ENCODE results near the gene FBXO36. TPM values are rescaled to one million over a fixed set of nuclear protein-coding genes. Genes with fewer than 3 reads are reported as not detected.
"Not testable (repeated sequence)": the region's sequence is repeated elsewhere in the genome, so short reads cannot be mapped to it uniquely, and the experiment has no call there.

Gene FBXO36
- total RNA-seq, 4 donors from 2014 or later: 4.7 to 17.9 (median 11.3) TPM

GRCh38 chr2:229921892-229922448, 333 bp upstream of the FBXO36 start, which contains the start of gene TRIP12:
TRIP12 (minus strand) TSS chr2:229922009; CDS start chr2:229880079, 41,930 bp downstream.
- peak within 1 kb of the TSS; percentile 96 to 99 (median 98) for H3K27ac ChIP-seq
- no peaks in the 10 kb centered on the region for H3K36me3 ChIP-seq
- H3K9me3 ChIP-seq: no peaks in the 10 kb centered on the region
- DNase-seq: peak; percentile 94 to 95
- H3K4me3 ChIP-seq (replicated peaks in 1 of 3): peak within 1 kb of the TSS; percentile 81 to 96 (median 89)
- TF ChIP-seq POLR2A (IDR thresholded peaks at IDR 0.05) (peak in 1 of 2 donors; percentile 40), CTCF (IDR thresholded peaks at IDR 0.05) (no peak)
- peaks cover 3 to 13% of the 10 kb centered on the region in 2 donors for H3K4me1 ChIP-seq
- H3K27me3 ChIP-seq: no peaks in the 10 kb centered on the region
- intact Hi-C loops (cut with DNase I): loop anchor here (10.0 kb wide), 1 partner anchor 107 kb away; no protein-coding TSS in a partner anchor
- WGBS, 2 donors: 0% methylated on average over 22 to 35 of the region's 49 CpGs

- H3K36me3 ChIP-seq; H3K4me1 ChIP-seq; DNase-seq; H3K9me3 ChIP-seq; H3K27ac ChIP-seq; H3K4me3 ChIP-seq (replicated peaks in 1 of 3); H3K27me3 ChIP-seq: not testable (repeated sequence)
- intact Hi-C loops (cut with DNase I): loop anchor here (10.0 kb wide), 1 partner anchor 110 kb away; no protein-coding TSS in a partner anchor
- WGBS, 2 donors: 92 to 97% methylated on average over 10 of the region's 10 CpGs
These were observed 2.2 kb downstream of the FBXO36 start for GRCh38 chr2:229924541-229924940.

- Histone ChIP-seq H3K4me3 (replicated peaks in 1 of 3) (no peak overlapping the region), H3K27ac (no peak overlapping the region), H3K9me3 (no peaks in the 10 kb centered on the region), H3K4me1 (peaks cover 0 to 3% of the 10 kb centered on the region in 2 donors), H3K36me3 (no peaks in the 10 kb centered on the region), H3K27me3 (no peaks in the 10 kb centered on the region)
- intact Hi-C loops (cut with DNase I): loop anchor here (10.0 kb wide), 1 partner anchor 110 kb away; no protein-coding TSS in a partner anchor
- TF ChIP-seq CTCF (IDR thresholded peaks at IDR 0.05) (no peak), POLR2A (IDR thresholded peaks at IDR 0.05) (no peak)
- DNase-seq: no peak
These were observed 2.9 kb downstream of the FBXO36 start for GRCh38 chr2:229925201-229925600.

- WGBS, 2 donors: 86 to 87% methylated on average over 2 of the region's 2 CpGs
- no peak for DNase-seq
These were observed 5.6 kb downstream of the FBXO36 start for GRCh38 chr2:229927817-229928321.

GRCh38 chr2:229930656-229931055, 8.4 kb downstream of the FBXO36 start:
- H3K9me3 ChIP-seq: no peaks in the 10 kb centered on the region
- intact Hi-C loops (cut with DNase I): no loop called here
- H3K4me1 ChIP-seq: peaks cover 6 to 12% of the 10 kb centered on the region in 2 donors
- no peaks in the 10 kb centered on the region for H3K27me3 ChIP-seq
- peak in 1 of 6 experiments; percentile 19 for TF ChIP-seq CTCF (IDR thresholded peaks at IDR 0.05)
- no peak for TF ChIP-seq POLR2A (IDR thresholded peaks at IDR 0.05)
- 74 to 76% methylated on average over 7 of the region's 7 CpGs for WGBS, 2 donors
- no peak for DNase-seq
- H3K4me3 ChIP-seq (replicated peaks in 1 of 3): no peak overlapping the region
- H3K27ac ChIP-seq: peak overlapping the region in 1 of 3 donors; percentile 68
- H3K36me3 ChIP-seq: no peaks in the 10 kb centered on the region

More at GRCh38 chr2:229927817-229928321, 5.6 kb downstream of the FBXO36 start:
- H3K36me3 ChIP-seq: no peaks in the 10 kb centered on the region
- H3K4me3 ChIP-seq (replicated peaks in 1 of 3): no peak overlapping the region
- H3K9me3 ChIP-seq: no peaks in the 10 kb centered on the region
- intact Hi-C loops (cut with DNase I): loop anchor here (10.0 kb wide), 1 partner anchor 113 kb away; no protein-coding TSS in a partner anchor
- H3K27me3 ChIP-seq: no peaks in the 10 kb centered on the region
- no peak for TF ChIP-seq CTCF (IDR thresholded peaks at IDR 0.05)
- no peak overlapping the region for H3K27ac ChIP-seq
- peaks cover 6 to 12% of the 10 kb centered on the region in 2 donors for H3K4me1 ChIP-seq

Measured in thyroid gland (tissue), 4 donors.